ENCODE data around the gene ATF7. TPM values are rescaled to one million over a fixed set of nuclear protein-coding genes. Genes with fewer than 3 reads are reported as not detected.

Gene ATF7
- total RNA-seq, 1 experiment from 2014 or later: 24.7 TPM

DNA sequence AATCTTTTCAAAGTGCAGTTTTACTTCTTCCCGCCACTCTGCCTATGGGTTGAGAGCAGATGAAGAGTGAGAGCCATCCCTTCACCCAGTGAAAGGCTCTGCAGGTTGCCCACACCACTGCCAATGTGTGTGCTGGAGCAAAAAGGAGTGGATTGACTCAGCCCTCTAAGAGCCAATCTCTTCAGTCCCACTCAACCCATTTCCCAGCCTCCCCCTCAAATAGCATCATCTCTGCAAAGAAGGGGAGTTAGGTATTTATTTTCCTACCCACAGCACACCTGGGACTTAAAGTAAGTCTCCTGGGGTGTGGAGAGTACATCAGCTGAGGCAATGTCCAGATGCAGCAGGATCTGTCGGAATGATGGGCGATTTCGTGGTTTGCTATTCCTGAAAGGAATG lies 142.2 kb downstream of the ATF7 start:
- POLR2A ChIA-PET (ENCODE audit: unreplicated experiment): interaction anchor here (0.7 kb wide), 2 partner anchors 8 to 139 kb away, joined by 3 to 5 read pairs; no protein-coding TSS in a partner anchor
- peaks cover 9% of the 10 kb centered on the region for H3K36me3 ChIP-seq (ENCODE audit: low read depth)

DNA sequence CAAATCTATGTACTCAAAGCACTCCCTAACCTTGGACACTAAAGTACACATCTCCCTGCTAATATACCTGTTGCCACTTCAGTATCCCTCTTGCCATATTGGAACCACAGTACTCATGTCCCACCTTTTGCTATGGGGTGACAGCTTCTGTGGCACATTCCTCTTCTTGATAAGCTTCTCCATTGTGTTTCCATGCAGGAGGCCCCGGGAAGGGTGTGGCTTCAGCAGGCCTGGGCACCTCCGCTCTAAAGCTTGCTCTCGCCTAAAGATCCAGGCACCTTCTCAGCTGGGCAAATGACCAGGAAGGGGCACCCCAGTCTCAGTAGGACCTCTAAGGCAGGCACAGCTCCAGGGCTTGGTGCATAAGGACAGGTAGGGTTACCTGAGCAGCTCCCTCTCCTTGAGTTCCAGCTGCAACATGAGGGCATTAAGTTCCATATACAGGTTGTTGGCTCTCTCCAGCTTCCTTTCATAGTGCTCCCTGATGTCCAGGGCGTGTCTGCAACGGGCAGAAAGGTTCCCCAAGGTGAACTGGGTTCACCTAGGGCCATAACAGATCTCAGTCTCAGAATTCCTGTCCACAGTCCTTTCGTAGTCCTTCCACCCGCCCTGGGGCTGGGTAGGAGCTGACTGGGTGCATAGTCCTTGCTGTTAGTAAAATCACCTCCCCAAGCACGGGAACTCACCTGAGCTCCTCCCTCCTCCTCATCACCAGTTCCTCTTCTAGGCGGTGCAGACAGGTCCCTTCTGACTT lies 142.8 kb downstream of the ATF7 start:
- Histone ChIP-seq H3K4me2 (no peak overlapping the region), H3K4me1 (replicated peaks; ENCODE audit: insufficient read depth) (no peaks in the 10 kb centered on the region), H4K20me1 (ENCODE audit: insufficient read depth) (peaks cover 45% of the 10 kb centered on the region), H3K9me2 (ENCODE audit: insufficient read depth) (no peaks in the 10 kb centered on the region), H3K27me3 (ENCODE audit: insufficient read depth, low read depth) (no peaks in the 10 kb centered on the region), H3K27ac (no peak overlapping the region), H3K79me2 (ENCODE audit: low read depth) (peaks cover 7% of the 10 kb centered on the region; the same call in 1 of the 2 replicates), H3K9me3 (ENCODE audit: insufficient read depth, low read depth) (no peaks in the 10 kb centered on the region), H3K36me3 (ENCODE audit: low read depth) (peaks cover 15% of the 10 kb centered on the region), H3F3A (ENCODE audit: insufficient read depth, low read depth) (peaks cover 68% of the 10 kb centered on the region), H3K4me3 (no peak overlapping the region), H2AFZ (no peak overlapping the region)
- intact Hi-C loops (cut with micrococcal nuclease; ENCODE audit: unreplicated experiment): no loop called here
- TF ChIP-seq, protein P1, sequence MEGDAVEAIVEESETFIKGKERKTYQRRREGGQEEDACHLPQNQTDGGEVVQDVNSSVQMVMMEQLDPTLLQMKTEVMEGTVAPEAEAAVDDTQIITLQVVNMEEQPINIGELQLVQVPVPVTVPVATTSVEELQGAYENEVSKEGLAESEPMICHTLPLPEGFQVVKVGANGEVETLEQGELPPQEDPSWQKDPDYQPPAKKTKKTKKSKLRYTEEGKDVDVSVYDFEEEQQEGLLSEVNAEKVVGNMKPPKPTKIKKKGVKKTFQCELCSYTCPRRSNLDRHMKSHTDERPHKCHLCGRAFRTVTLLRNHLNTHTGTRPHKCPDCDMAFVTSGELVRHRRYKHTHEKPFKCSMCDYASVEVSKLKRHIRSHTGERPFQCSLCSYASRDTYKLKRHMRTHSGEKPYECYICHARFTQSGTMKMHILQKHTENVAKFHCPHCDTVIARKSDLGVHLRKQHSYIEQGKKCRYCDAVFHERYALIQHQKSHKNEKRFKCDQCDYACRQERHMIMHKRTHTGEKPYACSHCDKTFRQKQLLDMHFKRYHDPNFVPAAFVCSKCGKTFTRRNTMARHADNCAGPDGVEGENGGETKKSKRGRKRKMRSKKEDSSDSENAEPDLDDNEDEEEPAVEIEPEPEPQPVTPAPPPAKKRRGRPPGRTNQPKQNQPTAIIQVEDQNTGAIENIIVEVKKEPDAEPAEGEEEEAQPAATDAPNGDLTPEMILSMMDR (conservative IDR thresholded peaks at IDR 0.05): no peak
- TF ChIP-seq EZH2 (IDR thresholded peaks at IDR 0.05; ENCODE audit: low read depth): no peak
- DNase-seq: no peak
- no TSS peak for BruUV-seq (replicated peaks)
- ChIA-PET CTCF (interaction anchor here (0.9 kb wide), 1 partner anchor 162 kb away, joined by 3 read pairs; the partner anchor contains the start of gene AAAS), POLR2A (ENCODE audit: unreplicated experiment) (interaction anchor here (0.7 kb wide), 1 partner anchor 8 kb away, joined by 5 read pairs; no protein-coding TSS in a partner anchor)

More for the DNA sequence above, 142.2 kb downstream of the ATF7 start:
- no peak overlapping the region for H3K4me3 ChIP-seq
- no peak for DNase-seq
- no peaks in the 10 kb centered on the region for H3K9me2 ChIP-seq (ENCODE audit: insufficient read depth)
- no peaks in the 10 kb centered on the region for H3K9me3 ChIP-seq (ENCODE audit: insufficient read depth, low read depth)
- CTCF ChIA-PET: interaction anchor here (0.9 kb wide), 1 partner anchor 163 kb away, joined by 3 read pairs; the partner anchor contains the start of gene AAAS
- no peak overlapping the region for H3K4me2 ChIP-seq
- no peak overlapping the region for H3K27ac ChIP-seq
- TF ChIP-seq, protein P1 (conservative IDR thresholded peaks at IDR 0.05): no peak
- no peak for TF ChIP-seq EZH2 (IDR thresholded peaks at IDR 0.05; ENCODE audit: low read depth)
- no peak overlapping the region for H2AFZ ChIP-seq
- no peaks in the 10 kb centered on the region for H3K27me3 ChIP-seq (ENCODE audit: insufficient read depth, low read depth)
- no peaks in the 10 kb centered on the region for H3K4me1 ChIP-seq (replicated peaks; ENCODE audit: insufficient read depth)
- BruUV-seq (replicated peaks): TSS peak; percentile 7
- peaks cover 5% of the 10 kb centered on the region; the same call in 1 of the 2 replicates for H3K79me2 ChIP-seq (ENCODE audit: low read depth)
- intact Hi-C loops (cut with micrococcal nuclease; ENCODE audit: unreplicated experiment): no loop called here
- peaks cover 63% of the 10 kb centered on the region for H3F3A ChIP-seq (ENCODE audit: insufficient read depth, low read depth)
- peaks cover 39% of the 10 kb centered on the region for H4K20me1 ChIP-seq (ENCODE audit: insufficient read depth)

- Histone ChIP-seq H3K4me3 (no peak overlapping the region), H4K20me1 (ENCODE audit: insufficient read depth) (peaks cover 52% of the 10 kb centered on the region), H3K9me2 (ENCODE audit: insufficient read depth) (no peaks in the 10 kb centered on the region), H3K36me3 (ENCODE audit: low read depth) (peaks cover 22% of the 10 kb centered on the region), H3K27me3 (ENCODE audit: insufficient read depth, low read depth) (no peaks in the 10 kb centered on the region), H3K79me2 (ENCODE audit: low read depth) (peaks cover 12% of the 10 kb centered on the region), H3K27ac (no peak overlapping the region), H2AFZ (no peak overlapping the region), H3F3A (ENCODE audit: insufficient read depth, low read depth) (peaks cover 75% of the 10 kb centered on the region), H3K4me1 (replicated peaks; ENCODE audit: insufficient read depth) (no peaks in the 10 kb centered on the region), H3K4me2 (no peak overlapping the region), H3K9me3 (ENCODE audit: insufficient read depth, low read depth) (no peaks in the 10 kb centered on the region)
- intact Hi-C loops (cut with micrococcal nuclease; ENCODE audit: unreplicated experiment): no loop called here
- ChIA-PET CTCF (no interaction called here), POLR2A (ENCODE audit: unreplicated experiment) (interaction anchor here (0.6 kb wide), 1 partner anchor 28 kb away, joined by 5 read pairs; no protein-coding TSS in a partner anchor)
- no TSS peak for BruUV-seq (replicated peaks)
- no peak for TF ChIP-seq EZH2 (IDR thresholded peaks at IDR 0.05; ENCODE audit: low read depth)
- TF ChIP-seq, protein P1 (conservative IDR thresholded peaks at IDR 0.05): no peak
- DNase-seq: no peak
Measured at GRCh38 chr12:53482626-53483168, 143.5 kb downstream of the ATF7 start.

All from PC-9 (cell line).